AG10803 (cell line): Measurements from ENCODE around the gene OR2H1.

Experiments used
- DNase-seq: peaks from one replicate; pipeline ENCODE4 v3.0.0; 2010; ENCODE audit warnings: low read depth
- H3K4me3 ChIP-seq: 2 replicates; pipeline ENCODE4 v1.5.1; 2011; ENCODE audit warnings: mild to moderate bottlenecking, low read length, control low read depth
- TF ChIP-seq, protein P1 (sequence below): conservative IDR thresholded peaks from 2 replicates; pipeline ENCODE4 v1.5.1; 2011; ENCODE audit warnings: mild to moderate bottlenecking, low read length, control low read depth, inconsistent platforms

OR2H1 gene

DNA sequence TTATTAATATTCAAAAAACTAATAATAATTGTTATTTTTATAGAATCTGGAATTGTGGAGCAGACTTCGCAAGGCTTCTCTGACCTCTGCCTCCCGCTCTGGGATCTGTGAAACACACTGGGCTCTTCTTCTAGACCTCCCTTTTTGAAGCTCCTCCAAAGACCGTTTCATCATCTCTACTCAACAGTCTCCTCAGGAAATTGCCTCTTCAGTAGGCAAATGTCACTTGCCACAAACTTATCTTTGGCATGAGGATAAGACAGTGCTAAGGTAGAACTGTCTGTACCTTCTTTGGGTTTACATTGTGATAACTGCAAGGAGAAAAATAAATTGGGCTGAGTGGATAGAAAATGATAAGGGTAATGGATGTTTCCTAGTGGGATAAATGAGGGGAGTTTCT, 33.1 kb downstream of the OR2H1 start:
- TF ChIP-seq, protein P1, sequence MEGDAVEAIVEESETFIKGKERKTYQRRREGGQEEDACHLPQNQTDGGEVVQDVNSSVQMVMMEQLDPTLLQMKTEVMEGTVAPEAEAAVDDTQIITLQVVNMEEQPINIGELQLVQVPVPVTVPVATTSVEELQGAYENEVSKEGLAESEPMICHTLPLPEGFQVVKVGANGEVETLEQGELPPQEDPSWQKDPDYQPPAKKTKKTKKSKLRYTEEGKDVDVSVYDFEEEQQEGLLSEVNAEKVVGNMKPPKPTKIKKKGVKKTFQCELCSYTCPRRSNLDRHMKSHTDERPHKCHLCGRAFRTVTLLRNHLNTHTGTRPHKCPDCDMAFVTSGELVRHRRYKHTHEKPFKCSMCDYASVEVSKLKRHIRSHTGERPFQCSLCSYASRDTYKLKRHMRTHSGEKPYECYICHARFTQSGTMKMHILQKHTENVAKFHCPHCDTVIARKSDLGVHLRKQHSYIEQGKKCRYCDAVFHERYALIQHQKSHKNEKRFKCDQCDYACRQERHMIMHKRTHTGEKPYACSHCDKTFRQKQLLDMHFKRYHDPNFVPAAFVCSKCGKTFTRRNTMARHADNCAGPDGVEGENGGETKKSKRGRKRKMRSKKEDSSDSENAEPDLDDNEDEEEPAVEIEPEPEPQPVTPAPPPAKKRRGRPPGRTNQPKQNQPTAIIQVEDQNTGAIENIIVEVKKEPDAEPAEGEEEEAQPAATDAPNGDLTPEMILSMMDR: no peak
- DNase-seq: no peak
- H3K4me3 ChIP-seq: no peak overlapping the region

DNA sequence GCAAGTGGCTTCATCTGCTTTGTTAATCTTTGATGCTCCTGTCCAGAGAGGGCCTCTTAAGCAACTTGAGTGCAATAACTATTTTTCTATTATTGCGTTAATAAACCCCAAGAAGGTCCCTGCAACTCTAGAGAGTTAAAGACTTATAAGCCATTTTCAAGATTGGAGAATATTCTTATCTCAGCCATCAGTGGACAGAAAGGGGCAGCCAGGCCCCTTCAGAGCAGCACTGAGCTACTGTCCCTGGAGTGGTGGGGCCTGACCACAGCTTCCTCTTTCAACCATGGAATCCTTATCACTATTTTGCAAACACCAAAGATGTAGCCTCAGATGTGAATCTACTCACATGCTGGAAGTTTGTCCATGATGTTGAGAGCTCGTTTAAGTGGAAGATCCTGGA, 33.6 kb downstream of the OR2H1 start:
- no peak overlapping the region for H3K4me3 ChIP-seq
- TF ChIP-seq, protein P1: no peak
- no peak for DNase-seq

DNA sequence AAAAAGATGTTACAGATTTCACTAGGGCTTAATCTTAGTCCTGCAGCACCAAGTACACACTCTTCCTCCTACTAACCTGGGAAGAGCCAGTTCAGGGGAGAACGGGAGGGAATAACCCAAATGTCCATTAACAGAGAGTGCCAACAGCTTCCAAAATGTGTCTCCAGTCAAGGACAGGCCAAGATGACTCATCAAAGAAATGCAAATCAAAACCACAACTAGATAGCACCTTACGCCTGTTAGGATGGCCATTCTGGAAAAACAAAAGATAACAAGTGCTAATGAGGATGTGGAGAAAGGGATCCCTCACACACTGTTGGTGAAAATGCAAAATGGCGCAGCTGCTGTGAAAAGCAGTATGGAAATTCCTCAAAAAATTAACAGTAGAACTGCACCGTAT, 34.6 kb downstream of the OR2H1 start:
- TF ChIP-seq, protein P1: no peak
- DNase-seq: no peak
- no peak overlapping the region for H3K4me3 ChIP-seq

DNA sequence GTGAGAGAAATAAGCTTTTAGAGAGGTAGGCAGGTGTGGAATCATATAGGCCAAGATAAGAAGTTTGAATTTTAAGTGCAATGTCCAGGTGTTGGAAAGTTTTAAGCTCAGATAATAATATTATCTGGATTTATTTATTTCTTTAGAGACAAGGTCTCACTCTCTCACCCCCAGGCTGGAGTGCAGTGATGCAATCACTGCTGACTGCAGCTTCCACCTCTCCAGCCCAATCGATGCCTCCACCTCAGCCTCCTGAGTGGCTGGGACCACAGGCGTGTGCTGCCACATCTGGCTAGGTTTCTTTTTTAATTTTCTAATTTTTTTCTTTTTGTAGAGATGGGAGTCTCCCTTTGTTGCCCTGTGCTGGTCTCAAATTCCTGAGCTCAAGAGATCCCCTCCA, 36.3 kb downstream of the OR2H1 start:
- no peak overlapping the region for H3K4me3 ChIP-seq
- DNase-seq: no peak
- TF ChIP-seq, protein P1: no peak

DNA sequence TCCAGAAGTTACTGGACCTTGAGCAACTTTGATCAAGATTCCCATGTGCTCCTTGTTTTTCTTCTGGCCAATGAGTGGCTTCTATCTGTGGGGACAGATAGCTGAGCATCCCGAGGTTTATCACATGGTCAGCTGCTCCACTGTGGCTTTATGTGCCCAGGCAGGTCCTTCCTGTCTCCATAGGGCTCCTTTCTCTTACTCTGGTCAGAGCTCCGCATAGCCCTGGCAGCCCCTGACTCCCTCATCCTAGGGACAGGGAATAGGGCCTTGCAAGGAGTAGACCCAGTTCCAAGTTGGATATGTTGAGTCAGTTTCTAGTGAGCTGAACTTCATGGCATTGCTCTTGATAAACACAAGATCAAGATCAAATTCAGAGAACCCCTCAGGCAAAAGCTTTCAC, 37.2 kb downstream of the OR2H1 start:
- H3K4me3 ChIP-seq: no peak overlapping the region
- DNase-seq: no peak
- TF ChIP-seq, protein P1: no peak

DNA sequence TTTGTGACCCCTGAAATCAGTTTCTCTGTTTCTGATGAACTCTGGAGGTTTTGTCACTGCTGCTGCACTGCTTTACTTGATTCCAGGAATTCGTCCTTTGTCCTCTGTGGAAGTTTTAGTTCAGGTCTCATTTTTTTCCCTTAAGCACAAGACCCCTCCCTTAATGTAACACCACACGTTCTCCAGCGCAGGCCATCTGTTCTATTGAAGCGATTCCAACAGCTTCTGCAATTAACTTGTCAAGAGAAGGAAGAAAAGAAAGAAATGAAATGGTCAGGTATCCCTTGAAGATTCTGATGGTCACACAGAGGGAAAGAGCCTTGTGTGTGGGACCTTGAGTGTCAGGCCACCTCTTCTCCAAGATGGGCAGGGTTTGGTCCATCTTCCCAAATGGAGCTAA, 38.6 kb downstream of the OR2H1 start:
- TF ChIP-seq, protein P1: no peak
- DNase-seq: no peak
- H3K4me3 ChIP-seq: no peak overlapping the region

DNA sequence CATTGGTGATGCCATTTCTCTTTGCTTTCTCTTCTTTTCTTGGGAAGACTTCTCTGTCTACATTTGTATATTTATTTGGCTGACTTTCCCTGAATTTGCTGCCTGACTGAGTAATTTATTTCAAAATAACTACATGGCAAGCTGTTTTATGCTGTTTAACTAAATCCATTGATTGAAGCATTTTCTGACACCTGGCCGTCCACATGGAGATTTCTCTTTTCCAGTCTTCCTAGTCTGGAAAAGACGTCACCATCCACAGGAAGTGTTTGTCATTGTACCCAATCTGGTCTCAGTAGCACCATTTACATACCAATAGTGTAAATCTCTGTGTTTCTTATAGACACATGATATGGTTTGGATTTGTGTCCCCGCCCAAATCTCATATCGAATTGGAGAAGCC, 40.0 kb downstream of the OR2H1 start:
- H3K4me3 ChIP-seq: no peak overlapping the region
- TF ChIP-seq, protein P1: no peak
- no peak for DNase-seq
